T-cell (primary cell): ENCODE data around the gene ZNF487. TPM values are rescaled to one million over a fixed set of nuclear protein-coding genes. Genes with fewer than 3 reads are reported as not detected.

Experiments used
- ATAC-seq, 4 experiments: fragments of 200-7000 bp in 3 of 4; fragments of 150-1000 bp in 1 of 4; cut with Tn5 transposase; replicated peaks in 1 of 4; 1 replicate in 3 of 4; 2 replicates in 1 of 4; pipeline ENCODE4 v1.10.0; 2021; ENCODE audit warnings: moderate library complexity in 3 of 4, mild to moderate bottlenecking in 2 of 4, moderate number of reproducible peaks in 1 of 4
- CTCF ChIA-PET, 2 donors: fragments of 300-600 bp; sonication (Branson Sonifier 250); formaldehyde crosslinking; loops; one replicate each; lab custom pipeline; 2022; ENCODE audit warnings: antibody characterized with exemption in 2 of 2; lab: Charles Lee
- POLR2A ChIA-PET, 2 donors: fragments of 300-600 bp; sonication (Branson Sonifier 250); formaldehyde crosslinking; loops; one replicate each; lab custom pipeline; 2022; ENCODE audit warnings: antibody characterized with exemption in 2 of 2; lab: Charles Lee
- DNase-seq, 35 experiments: peaks; one replicate each; pipeline versions ENCODE4 v3.0.0 to v3.0.0-alpha.2; 2013 to 2023
- H3K27ac ChIP-seq: one replicate; pipeline ENCODE4 v1.5.1; 2013; ENCODE audit warnings: low read length
- H3K27me3 ChIP-seq, 2 experiments: replicated peaks in 1 of 2; 1 replicate in 1 of 2; 2 replicates in 1 of 2; pipeline versions ENCODE4 v1.6.1 to v1.7.0; 2013; ENCODE audit warnings: low read length in 1 of 2, mixed read lengths in 1 of 2; ENCODE audit not compliant: control insufficient read depth in 2 of 2, insufficient read depth in 2 of 2; ENCODE audit errors: extremely low read depth in 1 of 2
- H3K36me3 ChIP-seq, 2 donors: 1 replicate in 1 of 2; 2 replicates in 1 of 2; pipeline versions ENCODE4 v1.6.1 to v1.7.0; 2013; ENCODE audit warnings: low read length in 1 of 2; ENCODE audit not compliant: control insufficient read depth in 2 of 2, insufficient read depth in 1 of 2; ENCODE audit errors: extremely low read depth in 1 of 2
- H3K4me1 ChIP-seq, 2 experiments: 1 replicate in 1 of 2; 2 replicates in 1 of 2; pipeline versions ENCODE4 v1.6.1 to v1.7.0; 2013; ENCODE audit warnings: low read length in 2 of 2, mixed read lengths in 1 of 2; ENCODE audit not compliant: insufficient read depth in 2 of 2, control insufficient read depth in 1 of 2; ENCODE audit errors: extremely low read depth in 1 of 2
- H3K4me3 ChIP-seq, 2 donors: 1 replicate in 1 of 2; 2 replicates in 1 of 2; pipeline versions ENCODE4 v1.5.1 to v1.7.0; 2013; ENCODE audit warnings: mild to moderate bottlenecking in 2 of 2, low read length in 1 of 2, moderate library complexity in 1 of 2; ENCODE audit not compliant: control insufficient read depth in 1 of 2; ENCODE audit errors: extremely low read depth in 1 of 2
- H3K9me3 ChIP-seq: 2 replicates; pipeline ENCODE4 v1.7.0; 2013
- H3K27ac Mint-ChIP-seq, 2 donors: one replicate each; pipeline ENCODE4 v1.8.0; 2020 to 2021; ENCODE audit warnings: mild to moderate bottlenecking in 2 of 2, mixed read lengths in 2 of 2
- H3K27me3 Mint-ChIP-seq, 2 donors: one replicate each; pipeline ENCODE4 v1.8.0; 2021 to 2022; ENCODE audit warnings: mixed read lengths in 2 of 2
- H3K36me3 Mint-ChIP-seq: one replicate; pipeline ENCODE4 v1.8.0; 2021; ENCODE audit warnings: mixed read lengths
- H3K4me1 Mint-ChIP-seq, 3 donors: one replicate each; pipeline ENCODE4 v1.8.0; 2020 to 2022; ENCODE audit warnings: mixed read lengths in 3 of 3, mild to moderate bottlenecking in 1 of 3
- H3K4me3 Mint-ChIP-seq, 3 donors: one replicate each; pipeline ENCODE4 v1.8.0; 2020 to 2022; ENCODE audit warnings: mild to moderate bottlenecking in 3 of 3, mixed read lengths in 3 of 3, moderate library complexity in 3 of 3
- H3K9me3 Mint-ChIP-seq, 3 donors: one replicate each; pipeline ENCODE4 v1.8.0; 2020 to 2022; ENCODE audit warnings: mixed read lengths in 3 of 3
- WGBS: methylation state at CpG from one replicate; pipeline ENCODE4 v1.1.5; 2013; ENCODE audit warnings: missing lambda C conversion rate; ENCODE audit not compliant: insufficient coverage; 5-methylcytosine and 5-hydroxymethylcytosine counted together
- total RNA-seq, 35 experiments: library from RNA in 6 of 35; stranded (reverse) in 6 of 35; fragments of 120-200 nt in 1 of 35; gene quantifications; one replicate each; pipeline versions ENCODE4 v1.2.1 to v1.2.4 and lab custom pipeline; 2013 to 2026

ZNF487 gene
- total RNA-seq, 5 donors from 2014 or later (not counting 1 experiment from before 2014, with no cell fraction given): 3.2 to 8.5 (median 5.2) TPM

DNA sequence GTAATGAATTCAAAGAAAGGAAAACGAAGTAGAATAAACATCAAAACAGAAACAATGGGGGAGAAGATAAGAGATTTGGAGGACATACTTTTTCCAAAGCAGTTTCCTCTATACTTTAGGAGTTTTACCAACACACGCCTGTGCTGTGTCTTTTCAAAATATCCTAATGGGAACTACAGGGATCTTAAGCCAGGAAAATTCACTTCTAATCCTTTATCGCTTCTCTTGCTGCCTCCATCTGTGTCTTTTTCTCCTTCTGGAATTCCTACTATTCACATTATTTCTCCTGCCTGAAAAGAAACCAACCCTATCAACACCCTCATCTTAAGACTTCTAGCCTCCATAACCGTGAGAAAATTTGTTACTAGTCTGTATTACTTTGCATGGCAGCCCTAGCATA, 34.7 kb upstream of the ZNF487 start:
- Mint-ChIP-seq H3K27ac (peak overlapping the region; percentile 87 to 95), H3K27me3 (no peaks in the 10 kb centered on the region), H3K36me3 (peaks cover 18% of the 10 kb centered on the region), H3K4me1 (peaks cover 83 to 93% (median 83%) of the 10 kb centered on the region in 3 donors), H3K4me3 (peak overlapping the region; percentile 87 to 97 (median 94)), H3K9me3 (no peaks in the 10 kb centered on the region)
- ChIA-PET CTCF (no interaction called here), POLR2A (no interaction called here)
- WGBS: 43% methylated on average over 2 of the region's 4 CpGs
- peaks cover 53 to 72% of the 10 kb centered on the region in 2 experiments for H3K4me1 ChIP-seq
- DNase-seq (no peak), ATAC-seq (no peak)
- peaks cover 0 to 20% of the 10 kb centered on the region in 2 donors for H3K36me3 ChIP-seq
- H3K4me3 ChIP-seq: no peak overlapping the region
- no peaks in the 10 kb centered on the region for H3K27me3 ChIP-seq
- peak overlapping the region; percentile 100 for H3K27ac ChIP-seq
- no peaks in the 10 kb centered on the region for H3K9me3 ChIP-seq

DNA sequence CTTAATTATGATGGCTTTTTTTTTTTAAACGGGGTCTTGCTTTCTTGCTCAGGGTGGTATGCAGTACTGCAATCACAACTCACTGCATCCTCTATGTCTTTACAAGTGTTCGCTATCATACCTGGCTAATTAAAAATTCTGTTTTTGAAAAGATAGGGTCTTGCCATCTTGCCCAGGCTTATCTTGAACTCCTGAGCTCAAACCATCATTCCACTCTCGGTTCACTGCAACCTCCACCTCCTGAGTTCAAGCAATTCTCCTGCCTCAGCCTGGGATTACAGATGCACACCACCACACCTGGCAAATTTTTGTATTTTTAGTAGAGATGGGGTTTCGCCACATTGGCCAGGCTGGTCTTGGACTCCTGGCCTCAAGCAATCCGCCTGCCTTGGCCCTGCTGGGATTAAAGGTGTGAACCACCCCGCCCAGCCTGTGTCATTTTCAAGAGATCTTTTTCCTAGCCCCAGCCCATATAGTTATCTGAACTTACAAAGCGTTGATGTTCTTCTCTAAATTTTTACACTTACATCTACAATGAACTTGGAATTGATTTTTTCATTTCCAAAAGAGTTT, 33.9 kb upstream of the ZNF487 start:
- Mint-ChIP-seq H3K4me1 (peaks cover 77 to 91% (median 79%) of the 10 kb centered on the region in 3 donors), H3K27ac (peak overlapping the region; percentile 87 to 95), H3K27me3 (no peaks in the 10 kb centered on the region), H3K9me3 (no peaks in the 10 kb centered on the region), H3K4me3 (peak overlapping the region; percentile 87 to 97 (median 94)), H3K36me3 (peaks cover 18% of the 10 kb centered on the region)
- Histone ChIP-seq H3K4me1 (peaks cover 49 to 73% of the 10 kb centered on the region in 2 experiments), H3K27me3 (no peaks in the 10 kb centered on the region), H3K9me3 (no peaks in the 10 kb centered on the region), H3K27ac (peak overlapping the region; percentile 100), H3K36me3 (peaks cover 0 to 20% of the 10 kb centered on the region in 2 donors), H3K4me3 (no peak overlapping the region)
- WGBS: 41% methylated on average over 3 of the region's 7 CpGs
- POLR2A ChIA-PET: interaction anchor here in 1 of 2 donors (0.6 kb wide), 1 partner anchor 251 kb away, joined by 4 read pairs; no protein-coding TSS in a partner anchor
- no peak for ATAC-seq
- CTCF ChIA-PET: no interaction called here
- no peak for DNase-seq

- no peak for ATAC-seq
Measured at GRCh38 chr10:43403911-43404703, 32.8 kb upstream of the ZNF487 start.

GRCh38 chr10:43404704-43405084, 32.2 kb upstream of the ZNF487 start:
- Histone ChIP-seq H3K4me3 (peak overlapping the region; percentile 17 to 94), H3K4me1 (peaks cover 39 to 68% of the 10 kb centered on the region in 2 experiments), H3K27me3 (no peaks in the 10 kb centered on the region), H3K9me3 (no peaks in the 10 kb centered on the region), H3K36me3 (peaks cover 0 to 14% of the 10 kb centered on the region in 2 donors), H3K27ac (peak overlapping the region; percentile 100)
- ChIA-PET POLR2A (interaction anchor here in 1 of 2 donors (0.7 kb wide), 1 partner anchor 56 kb away, joined by 4 read pairs; no protein-coding TSS in a partner anchor), CTCF (no interaction called here)
- Mint-ChIP-seq H3K4me3 (peak overlapping the region; percentile 87 to 97 (median 94)), H3K27ac (peak overlapping the region; percentile 87 to 95), H3K9me3 (no peaks in the 10 kb centered on the region), H3K36me3 (peaks cover 13% of the 10 kb centered on the region), H3K27me3 (no peaks in the 10 kb centered on the region), H3K4me1 (peaks cover 62 to 84% (median 65%) of the 10 kb centered on the region in 3 donors)
- no CpG with 5 or more reads among the region's 6 CpGs for WGBS
- no peak for ATAC-seq
- DNase-seq: peak in 1 of 35 experiments; percentile 43

More at GRCh38 chr10:43403911-43404703, 32.8 kb upstream of the ZNF487 start:
- Mint-ChIP-seq H3K4me1 (peaks cover 67 to 84% (median 68%) of the 10 kb centered on the region in 3 donors), H3K4me3 (peak overlapping the region; percentile 87 to 97 (median 94)), H3K9me3 (no peaks in the 10 kb centered on the region), H3K27ac (peak overlapping the region; percentile 87 to 95), H3K27me3 (no peaks in the 10 kb centered on the region), H3K36me3 (peaks cover 18% of the 10 kb centered on the region)
- H3K4me1 ChIP-seq: peaks cover 44 to 69% of the 10 kb centered on the region in 2 experiments
- WGBS: 13% methylated on average over 5 of the region's 14 CpGs
- ChIA-PET CTCF (interaction anchor here in 1 of 2 donors (0.5 to 0.7 kb wide), 2 partner anchors 23 to 110 kb away, joined by 3 read pairs; no protein-coding TSS in a partner anchor), POLR2A (interaction anchor here (0.6 to 0.7 kb wide), 4 partner anchors 12 to 252 kb away, joined by 3 to 6 read pairs (median 4); no protein-coding TSS in a partner anchor)
- no peaks in the 10 kb centered on the region for H3K27me3 ChIP-seq
- no peaks in the 10 kb centered on the region for H3K9me3 ChIP-seq
- H3K4me3 ChIP-seq: peak overlapping the region; percentile 23 to 94
- H3K27ac ChIP-seq: peak overlapping the region; percentile 100
- peaks cover 0 to 18% of the 10 kb centered on the region in 2 donors for H3K36me3 ChIP-seq
- DNase-seq: no peak

DNA sequence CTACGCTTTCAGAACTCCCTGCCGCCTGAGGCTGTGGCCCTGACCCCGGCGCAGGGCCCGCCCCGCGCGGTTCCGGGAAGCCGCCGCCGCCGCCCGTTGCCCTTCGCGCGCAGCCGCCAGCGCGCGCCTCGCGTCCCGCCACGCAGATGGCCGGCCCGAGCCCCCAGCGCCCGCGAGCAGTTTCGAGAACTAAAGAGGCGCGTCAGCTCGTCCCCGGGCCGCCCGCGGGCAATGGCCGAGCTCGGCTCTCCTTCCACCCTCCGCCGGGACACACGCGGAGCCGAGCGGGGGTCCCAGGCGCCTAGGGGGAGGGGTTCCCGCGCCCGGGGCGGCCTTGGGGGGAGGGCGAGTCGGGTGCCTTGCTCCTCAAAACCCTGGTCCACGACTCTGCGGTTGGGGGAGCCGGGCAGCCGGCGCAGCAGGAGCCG, 29.7 kb upstream of the ZNF487 start:
- Mint-ChIP-seq H3K27me3 (no peaks in the 10 kb centered on the region), H3K4me3 (peak overlapping the region; percentile 94 to 100 (median 97)), H3K27ac (peak overlapping the region; percentile 94 to 99), H3K4me1 (peaks cover 44 to 68% (median 50%) of the 10 kb centered on the region in 3 donors), H3K9me3 (no peaks in the 10 kb centered on the region), H3K36me3 (peaks cover 12% of the 10 kb centered on the region)
- ChIA-PET CTCF (interaction anchor here (0.5 to 1.0 kb wide), 3 partner anchors 11 to 42 kb away, joined by 3 to 5 read pairs (median 3); partner anchors contain the start of gene ZNF487 (in 1 of the 2)), POLR2A (interaction anchor here (0.6 to 1.8 kb wide), 5 partner anchors 9 to 53 kb away, joined by 3 to 10 read pairs (median 6); no protein-coding TSS in a partner anchor)
- no peaks in the 10 kb centered on the region for H3K27me3 ChIP-seq
- peaks cover 0 to 13% of the 10 kb centered on the region in 2 donors for H3K36me3 ChIP-seq
- WGBS: under 1% methylated on average over 47 of the region's 59 CpGs
- DNase-seq (peak in 31 of 35 experiments; percentile 10 to 70 (median 36)), ATAC-seq (peak in 3 of 4 experiments; percentile 15 to 28 (median 24))
- H3K4me3 ChIP-seq: peak overlapping the region; percentile 75 to 94
- H3K4me1 ChIP-seq: peaks cover 25 to 57% of the 10 kb centered on the region in 2 experiments
- H3K9me3 ChIP-seq: no peaks in the 10 kb centered on the region
- H3K27ac ChIP-seq: peak overlapping the region; percentile 100
